Body of pancreas (tissue), 4 donors: Measurements from ENCODE around the gene CUEDC2.

Experiments used
- CTCF ChIP-seq, 7 experiments: fragments of 450-650 bp in 4 of 7; fragments of 200-600 bp in 3 of 7; sonication (generic) in 3 of 7; IDR thresholded peaks; one replicate each; pipeline ENCODE4 v1.5.1; 2016 to 2019; ENCODE audit warnings: antibody characterized with exemption in 7 of 7
- POLR2A ChIP-seq, 3 donors: fragments of 450-650 bp; IDR thresholded peaks; one replicate each; pipeline ENCODE4 v1.6.1; 2016; ENCODE audit warnings: antibody characterized with exemption in 3 of 3, mild to moderate bottlenecking in 2 of 3

DNA sequence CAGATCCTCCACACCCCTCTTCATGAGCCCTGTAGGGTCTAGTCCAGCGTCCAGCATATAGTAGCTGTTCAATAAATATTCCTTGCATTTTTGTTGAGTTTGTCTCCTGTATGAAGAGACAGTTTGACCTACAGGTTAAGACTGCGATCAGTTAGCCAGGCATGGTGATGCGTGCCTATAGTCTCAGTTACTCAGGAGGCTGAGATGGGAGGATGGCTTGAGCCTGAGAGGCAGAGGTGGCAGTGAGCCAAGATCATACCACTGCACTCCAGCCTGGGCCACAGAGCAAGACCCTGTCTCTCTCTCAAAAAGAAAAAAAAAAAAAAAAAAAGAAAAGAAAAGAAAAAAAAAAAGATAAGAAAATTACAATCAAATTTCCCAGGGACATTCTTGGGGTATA is 5.1 kb upstream of the CUEDC2 start:
- no peak for TF ChIP-seq CTCF (IDR thresholded peaks at IDR 0.05)
- TF ChIP-seq POLR2A (IDR thresholded peaks at IDR 0.05) = no peak
